ENCODE results near the gene SUGT1. TPM values are rescaled to one million over a fixed set of nuclear protein-coding genes. Genes with fewer than 3 reads are reported as not detected.

Gene SUGT1
- total and polyA plus RNA-seq, 2 of the 13 experiments (the other 11 are each of a cell fraction or from before 2014, with no cell fraction given), result 23.1 to 71.2 TPM

- TF ChIP-seq RERE (CRISPR knock-in tag; IDR thresholded peaks at IDR 0.05; ENCODE audit: low read depth), result no peak
- no peak for TF ChIP-seq ZBTB26 (CRISPR knock-in tag; IDR thresholded peaks at IDR 0.05; ENCODE audit: borderline replicate concordance)
Observed at GRCh38 chr13:52725302-52725701, 72.7 kb downstream of the SUGT1 start (continued).

GRCh38 chr13:52726258-52726657 lies 73.6 kb downstream of the SUGT1 start:
- Histone ChIP-seq H3K9ac (ENCODE audit: insufficient read depth, low read depth, low read length) (no peak overlapping the region), H3K27me3 (ENCODE audit: control insufficient read depth in 1 of 2, insufficient read depth in 2 of 2, low read length in 2 of 2) (no peaks in the 10 kb centered on the region), H3K36me3 (replicated peaks in 1 of 2; ENCODE audit: control insufficient read depth in 1 of 2, insufficient read depth in 2 of 2, low read length in 2 of 2) (no peaks in the 10 kb centered on the region), H3K9me3 (ENCODE audit: low read length) (no peaks in the 10 kb centered on the region), H3K27ac (ENCODE audit: extremely low read length, insufficient read depth, low read length) (no peak overlapping the region), H3K79me2 (ENCODE audit: insufficient read depth, low read length) (no peaks in the 10 kb centered on the region), H2AFZ (ENCODE audit: low read length) (no peak overlapping the region), H4K20me1 (ENCODE audit: insufficient read depth, low read length) (no peaks in the 10 kb centered on the region), H3K4me1 (ENCODE audit: insufficient read depth, low read length) (no peaks in the 10 kb centered on the region), H3K4me2 (ENCODE audit: low read depth, low read length) (no peak overlapping the region), H3K4me3 (replicated peaks in 1 of 3; ENCODE audit: insufficient read depth in 1 of 3, low read depth in 2 of 3, low read length in 3 of 3) (no peak overlapping the region)
- intact Hi-C loops (cut with micrococcal nuclease; ENCODE audit: unreplicated experiment) (no loop called here), in situ Hi-C loops (cut with HindIII; ENCODE audit: extremely low pct_ligation_motif_present, low pct_unique_long_range_greater_than_20kb) (no loop called here)
- CTCF ChIA-PET (ENCODE audit: low intra/inter-chr PET ratio, low total read pairs), result interaction anchor here (0.6 kb wide), 1 partner anchor 390 kb away, joined by 4 read pairs; no protein-coding TSS in a partner anchor
- ATAC-seq, result no peak
- POLR2A ChIA-PET, result no interaction called here
- no TSS peak for BruUV-seq (replicated peaks)
- no peak for DNase-seq (ENCODE audit: low spot score)
- 7% methylated on average over 2 of the region's 2 CpGs for WGBS (ENCODE audit: low lambda C conversion rate)
- FAIRE-seq, result no peak
- TF ChIP-seq ZFP90 (CRISPR knock-in tag; IDR thresholded peaks at IDR 0.05; ENCODE audit: borderline replicate concordance) (no peak), ZNF510 (CRISPR knock-in tag; IDR thresholded peaks at IDR 0.05; ENCODE audit: low read depth) (no peak), ISX (CRISPR knock-in tag; conservative IDR thresholded peaks at IDR 0.05) (no peak), ZNF768 (CRISPR knock-in tag; IDR thresholded peaks at IDR 0.05) (no peak), ZNF749 (CRISPR knock-in tag; IDR thresholded peaks at IDR 0.05; ENCODE audit: borderline replicate concordance) (no peak), ZSCAN20 (CRISPR knock-in tag; IDR thresholded peaks at IDR 0.05; ENCODE audit: borderline replicate concordance) (no peak), MAZ (IDR thresholded peaks at IDR 0.05; ENCODE audit: borderline replicate concordance, low read depth, low read length) (no peak), MAZ (CRISPR knock-in tag; IDR thresholded peaks at IDR 0.05; ENCODE audit: low read depth) (no peak), HNF4G (IDR thresholded peaks at IDR 0.05; ENCODE audit: borderline replicate concordance, low read depth, low read length) (no peak), HNF4G (CRISPR knock-in tag; IDR thresholded peaks at IDR 0.05; ENCODE audit: borderline replicate concordance, low read depth) (no peak), ZC3H13 (CRISPR knock-in tag; IDR thresholded peaks at IDR 0.05) (no peak), DNMT3B (CRISPR knock-in tag; conservative IDR thresholded peaks at IDR 0.05) (no peak), SNAPC2 (CRISPR knock-in tag; IDR thresholded peaks at IDR 0.05) (no peak), ZNF572 (CRISPR knock-in tag; IDR thresholded peaks at IDR 0.05) (no peak), ZFP62 (CRISPR knock-in tag; IDR thresholded peaks at IDR 0.05) (no peak), FOSL2 (CRISPR knock-in tag; IDR thresholded peaks at IDR 0.05) (no peak), FOXO1 (CRISPR knock-in tag; IDR thresholded peaks at IDR 0.05) (no peak), ZNF350 (CRISPR knock-in tag; IDR thresholded peaks at IDR 0.05; ENCODE audit: borderline replicate concordance, low read depth) (no peak)
